Measurements from ENCODE around the gene SH2B3. TPM values are rescaled to one million over a fixed set of nuclear protein-coding genes. Genes with fewer than 3 reads are reported as not detected.
A peak's percentile ranks its signal among the peaks of the same experiment; 100 is the strongest.
"Not testable (repeated sequence)": the region's sequence is repeated elsewhere in the genome, so short reads cannot be mapped to it uniquely, and the experiment has no call there.

The SH2B3 gene
- polyA plus RNA-seq, 3 donors, result 18.2 to 20.3 (median 19.1) TPM

DNA sequence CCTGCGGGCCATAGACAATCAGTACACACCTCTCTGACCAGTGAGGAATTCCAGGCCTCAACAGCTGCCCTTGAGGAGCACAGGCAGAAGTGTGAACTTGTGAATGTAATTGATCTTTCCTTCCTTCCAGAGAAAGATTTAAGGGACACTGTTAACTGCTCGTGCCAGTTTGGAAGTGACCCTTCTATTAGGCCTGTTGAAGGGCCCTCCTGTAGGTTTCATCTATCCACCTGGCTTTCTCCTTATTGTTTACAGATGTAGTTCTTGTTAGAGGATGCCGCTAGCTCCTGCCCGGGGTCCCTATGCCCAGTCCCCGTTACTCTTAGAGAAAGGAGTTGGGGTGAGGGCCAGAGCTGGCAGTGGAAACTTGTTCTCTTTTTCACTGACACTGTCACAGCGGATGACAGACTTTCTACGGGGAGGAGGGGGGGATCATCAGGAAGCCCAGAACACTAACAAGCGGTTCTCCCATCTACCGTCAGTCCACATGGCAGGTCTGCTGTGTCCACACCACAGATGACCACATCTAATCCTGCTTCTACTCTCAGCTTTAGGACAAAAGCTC lies 42.6 kb downstream of the SH2B3 start:
- DNase-seq (ENCODE audit: extremely low read depth in 1 of 11, low read depth in 9 of 11, low spot score in 4 of 11), result no peak

DNA sequence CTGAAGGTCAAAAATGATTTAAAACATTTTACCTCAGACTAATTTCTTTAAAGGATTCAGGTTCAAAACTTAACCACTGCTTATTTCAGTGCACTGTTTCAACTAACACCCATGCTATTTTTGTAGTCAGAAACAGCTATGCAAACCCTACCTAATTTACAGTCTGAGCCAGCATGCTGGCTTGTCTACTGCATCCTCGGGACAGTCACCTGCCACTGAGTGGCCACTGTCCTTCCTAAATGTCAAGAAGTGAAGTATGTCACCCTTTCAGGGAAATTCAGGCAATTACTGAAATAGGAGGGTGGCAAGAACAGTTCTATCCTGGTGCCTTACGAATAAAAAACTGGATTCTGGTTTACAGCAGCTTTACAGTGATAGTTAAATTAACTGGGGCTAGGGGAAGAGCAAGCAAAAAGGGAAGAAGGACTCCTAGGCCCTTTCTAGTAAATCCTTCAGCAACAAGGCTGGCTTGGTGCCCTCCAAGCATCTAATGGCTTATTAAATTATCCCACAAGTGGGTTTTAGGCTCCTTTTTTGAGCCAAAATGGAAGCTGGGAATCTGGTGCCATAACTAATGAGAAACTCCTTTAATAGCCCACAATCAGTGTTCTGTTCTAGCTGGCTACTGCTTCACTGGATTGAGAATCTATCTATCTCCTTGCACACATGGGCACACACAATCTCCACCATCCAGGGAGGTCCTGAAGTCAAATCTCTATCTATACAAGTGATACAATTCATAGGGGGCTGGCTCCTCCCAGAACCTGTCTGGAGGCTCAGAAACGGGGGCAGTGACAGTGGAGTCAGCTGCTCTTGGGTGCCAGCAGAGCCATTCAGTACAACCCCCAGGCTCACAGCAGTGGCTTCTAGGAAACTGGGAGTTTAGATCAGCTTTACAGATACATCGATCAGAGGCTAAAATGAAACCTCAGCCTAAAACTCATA lies 43.4 kb downstream of the SH2B3 start:
- no peak for DNase-seq (ENCODE audit: extremely low read depth in 1 of 11, low read depth in 9 of 11, low spot score in 4 of 11)

DNA sequence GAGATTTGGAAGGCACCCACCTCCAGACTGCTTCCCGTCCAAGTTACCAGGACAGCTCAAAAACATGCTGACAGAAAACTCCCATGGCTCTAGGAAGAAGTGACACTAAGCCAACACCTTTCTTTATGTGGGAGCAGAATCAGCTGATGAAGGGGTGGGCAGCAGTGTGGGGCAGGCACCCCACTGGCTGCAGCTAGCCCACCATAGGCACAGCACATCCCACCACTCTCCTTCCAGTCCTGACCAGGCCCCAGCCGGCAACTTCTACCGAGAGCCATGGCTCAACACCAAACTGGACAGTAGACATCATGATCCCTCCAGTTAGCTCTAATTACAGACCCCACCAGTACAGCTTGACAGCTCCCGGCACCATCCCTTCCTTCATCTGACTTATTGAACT lies 45.0 kb downstream of the SH2B3 start:
- DNase-seq (ENCODE audit: extremely low read depth in 1 of 11, low read depth in 9 of 11, low spot score in 4 of 11), result no peak

DNA sequence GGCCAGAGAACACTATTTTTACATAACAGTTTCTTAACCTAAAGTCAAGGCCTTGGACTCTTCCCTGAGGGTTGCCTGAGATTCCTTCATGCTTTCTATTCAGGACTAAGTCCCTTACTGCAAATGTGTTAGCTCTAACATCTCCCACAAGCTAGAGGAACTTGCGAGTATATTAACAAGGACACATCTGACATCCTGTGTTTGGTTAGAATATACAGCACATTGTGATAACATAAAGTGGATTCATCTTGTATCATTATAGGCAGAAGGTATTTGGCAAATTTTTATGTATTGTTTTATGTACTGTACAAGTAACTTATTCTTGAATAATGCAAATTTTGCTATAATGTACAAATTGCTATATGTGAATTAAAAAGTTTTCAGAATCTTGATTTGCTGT lies 45.5 kb downstream of the SH2B3 start:
- DNase-seq (ENCODE audit: extremely low read depth in 1 of 11, low read depth in 9 of 11, low spot score in 4 of 11), result no peak

DNA sequence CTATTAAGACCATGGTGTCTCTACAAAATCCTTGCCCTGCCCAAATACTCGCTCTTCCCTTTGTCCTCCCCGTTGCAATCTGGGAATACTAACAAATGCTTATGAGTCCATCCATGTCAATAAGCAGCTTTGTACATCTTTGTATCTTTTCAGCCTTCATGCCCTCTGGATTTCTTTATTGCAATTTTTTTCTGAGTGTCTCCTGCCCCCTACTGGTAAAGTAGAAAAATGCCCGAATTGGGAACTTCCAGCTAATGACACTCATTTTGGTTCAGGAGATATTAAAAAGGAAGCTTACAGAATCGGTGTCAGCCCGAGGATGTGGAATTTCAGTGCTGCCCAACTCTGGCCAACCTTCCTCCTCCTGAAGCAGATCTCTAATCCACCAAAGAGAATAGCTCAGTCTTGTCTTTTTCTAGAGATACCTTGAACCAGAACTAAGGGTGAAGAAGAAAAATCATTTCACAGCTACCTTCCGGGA lies 46.0 kb downstream of the SH2B3 start:
- DNase-seq (ENCODE audit: extremely low read depth in 1 of 11, low read depth in 9 of 11, low spot score in 4 of 11), result peak in 2 of 11 donors; percentile 39 to 46

DNA sequence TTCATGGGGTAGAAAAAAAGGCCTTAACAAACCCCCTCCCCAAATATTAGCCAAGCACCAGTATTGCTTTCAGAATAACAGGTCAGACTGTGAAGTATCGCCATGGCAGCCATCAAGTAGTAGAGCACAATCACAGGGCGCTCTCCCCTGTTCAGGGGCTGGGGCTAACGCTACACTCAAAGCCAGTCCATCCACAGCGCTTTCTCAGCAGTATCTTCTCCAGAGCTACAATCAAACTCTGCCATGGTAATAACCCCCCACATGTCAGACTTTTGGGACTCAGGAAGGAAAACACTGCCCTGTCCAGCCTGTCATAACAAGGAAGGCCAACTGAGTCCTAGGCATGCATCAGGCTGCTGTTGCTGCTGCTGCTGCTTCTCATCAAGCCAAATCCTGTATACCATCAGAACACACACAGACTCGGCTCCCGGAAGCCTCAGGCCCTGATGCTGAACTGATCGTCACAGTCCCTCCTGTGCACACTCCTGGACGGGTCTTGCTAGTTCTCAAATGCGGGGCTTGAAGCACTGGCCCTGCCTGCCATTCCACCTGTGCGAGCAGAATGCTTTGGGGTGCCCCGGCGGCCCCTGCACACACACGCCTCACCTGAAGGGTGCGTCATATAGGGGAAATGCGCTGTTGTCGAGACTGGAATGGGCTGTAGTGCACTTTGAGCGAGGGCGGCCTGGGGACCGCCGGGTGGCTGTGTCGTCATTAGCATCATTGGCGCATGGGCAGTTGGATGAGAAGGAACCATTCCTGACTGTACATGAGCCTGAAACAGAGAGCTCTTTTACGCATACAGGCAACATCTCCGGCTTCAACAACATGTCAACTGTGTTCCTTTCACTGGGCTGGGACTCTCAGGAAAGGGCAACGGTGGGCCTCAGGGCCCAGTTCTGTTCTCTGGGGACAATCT lies 47.6 kb downstream of the SH2B3 start:
- no peak for DNase-seq (ENCODE audit: extremely low read depth in 1 of 11, low read depth in 9 of 11, low spot score in 4 of 11)

DNA sequence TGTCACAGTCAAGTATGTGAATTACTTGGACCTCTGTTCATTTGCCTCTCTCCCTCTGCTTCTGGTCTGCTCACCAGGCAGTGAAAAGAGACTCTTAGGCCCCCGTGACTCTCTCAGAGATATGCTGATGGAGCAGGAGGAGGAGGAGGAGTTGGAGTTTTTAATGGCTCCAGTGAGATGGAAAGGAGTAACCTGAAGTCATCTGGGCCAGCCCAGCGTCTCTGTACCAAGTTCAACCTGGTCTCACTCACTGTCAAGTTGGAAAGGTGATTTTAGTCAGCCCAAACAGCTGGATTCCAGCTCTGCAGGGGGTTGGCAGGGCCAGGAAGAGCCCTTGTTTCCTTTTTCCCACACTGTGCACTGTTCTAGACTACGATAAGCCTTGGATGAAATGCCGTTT lies 48.6 kb downstream of the SH2B3 start:
- no peak for DNase-seq (ENCODE audit: extremely low read depth in 1 of 11, low read depth in 9 of 11, low spot score in 4 of 11)

DNA sequence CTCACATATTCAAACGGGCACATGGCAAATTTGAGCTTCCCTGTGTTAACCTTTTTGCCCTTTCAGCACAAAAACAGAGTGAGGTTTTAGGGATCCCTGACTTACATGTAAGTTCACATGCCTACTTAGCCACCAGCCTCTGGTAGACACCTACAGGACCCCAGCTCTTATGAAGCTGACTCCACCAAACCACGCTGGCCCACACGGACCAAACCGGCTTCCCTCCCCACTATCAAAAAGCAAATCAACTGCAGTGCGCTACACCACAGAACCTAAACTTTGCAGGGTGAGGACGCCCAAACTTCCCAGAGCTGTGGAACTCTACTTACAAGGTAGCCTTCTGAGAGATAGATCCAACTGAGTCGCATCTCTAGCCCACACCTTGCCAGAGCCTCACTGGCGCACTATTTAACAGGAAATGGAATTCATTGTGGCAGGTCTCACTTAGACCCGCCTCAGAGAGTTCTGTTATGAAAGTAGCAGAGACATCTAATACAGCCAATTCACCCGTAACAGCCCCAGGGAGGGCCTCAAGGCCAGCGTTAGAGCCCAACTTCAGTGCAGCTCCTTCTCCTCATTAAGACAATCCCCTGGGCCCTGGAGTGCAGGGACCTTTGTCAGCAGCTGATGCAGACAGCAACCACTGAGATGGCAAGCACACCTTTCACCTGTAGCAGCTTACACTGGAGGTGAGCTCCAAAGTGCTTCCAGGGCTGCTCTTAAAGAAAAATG lies 49.2 kb downstream of the SH2B3 start:
- DNase-seq (ENCODE audit: extremely low read depth in 1 of 11, low read depth in 9 of 11, low spot score in 4 of 11), result no peak

DNA sequence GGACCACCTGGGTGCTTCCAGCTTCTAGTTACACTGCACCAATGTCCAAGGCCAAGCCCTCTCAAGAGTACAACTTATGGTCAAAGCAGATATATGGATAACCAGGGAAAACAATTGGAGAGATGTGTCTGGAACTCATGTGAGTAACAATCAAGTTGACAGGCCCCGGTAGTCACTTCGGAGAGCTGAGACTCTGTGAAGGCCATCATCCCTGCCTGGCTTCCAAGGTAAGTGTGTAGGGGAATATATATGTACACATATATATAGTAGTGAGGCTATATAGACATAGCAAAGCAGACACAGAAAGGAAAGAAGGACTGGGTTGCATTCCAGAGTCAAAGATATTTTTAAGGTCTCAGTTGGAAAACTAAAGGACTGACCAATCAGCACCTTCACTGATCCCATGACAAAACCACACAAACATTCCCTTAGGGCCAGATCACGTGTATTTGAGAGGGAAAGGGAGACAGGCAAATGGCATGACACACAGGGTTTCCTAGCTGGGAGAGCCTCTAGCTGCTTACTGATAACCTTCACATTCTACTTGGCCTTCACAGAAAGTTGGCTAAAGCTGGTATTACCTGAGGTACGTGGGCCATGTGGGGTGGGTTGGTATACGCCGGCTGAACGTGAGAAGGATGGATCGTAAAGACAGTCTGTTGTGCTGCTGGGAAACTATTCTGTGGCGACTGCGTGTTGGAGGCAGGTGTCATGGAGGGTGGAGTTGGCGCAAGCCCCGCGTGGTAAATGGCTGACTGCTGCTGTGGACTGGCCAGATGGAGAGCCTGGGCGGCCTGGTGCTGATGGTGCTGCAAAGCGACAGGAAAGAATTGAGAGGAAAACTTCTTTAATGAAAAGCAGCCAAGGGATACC lies 50.0 kb downstream of the SH2B3 start:
- no peak for DNase-seq (ENCODE audit: extremely low read depth in 1 of 11, low read depth in 9 of 11, low spot score in 4 of 11)

DNA sequence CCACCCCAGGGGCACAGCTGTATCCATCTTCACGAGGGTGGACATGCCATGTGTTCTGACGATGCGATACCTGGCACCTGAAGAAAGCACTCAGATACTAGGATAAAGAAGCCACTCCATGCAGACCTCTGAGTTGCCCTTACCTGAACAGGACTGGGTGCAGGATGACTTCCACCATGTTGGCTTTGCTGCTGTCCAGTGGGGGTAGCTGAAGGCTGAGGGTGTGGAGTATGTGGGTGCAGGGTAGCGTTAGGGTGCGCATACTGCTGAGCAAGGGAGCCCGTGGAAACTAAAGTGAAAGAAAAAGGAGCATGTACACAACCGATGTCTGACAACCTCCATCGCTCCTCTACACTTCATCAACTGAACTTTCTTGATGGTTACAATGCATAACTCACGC lies 51.3 kb downstream of the SH2B3 start:
- DNase-seq (ENCODE audit: extremely low read depth in 1 of 11, low read depth in 9 of 11, low spot score in 4 of 11), result no peak

DNA sequence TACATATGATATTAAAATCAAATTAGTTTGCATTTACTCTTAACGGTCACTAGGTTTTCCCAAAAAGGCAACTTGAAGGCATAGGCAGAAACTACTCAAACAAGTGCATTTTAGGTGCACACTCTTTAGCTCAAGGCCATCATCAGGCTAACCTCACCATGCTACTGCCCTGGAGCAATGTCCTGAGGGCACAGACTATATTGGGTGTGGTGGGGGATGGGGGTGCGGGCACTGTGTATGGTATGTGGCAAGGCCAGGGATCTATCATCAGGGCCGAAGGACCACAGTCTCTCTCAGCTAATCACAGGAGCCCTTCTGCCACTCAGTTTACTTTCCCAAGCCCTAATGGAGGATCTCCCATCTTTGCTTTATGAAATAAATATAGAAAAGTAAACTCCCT lies 51.9 kb downstream of the SH2B3 start:
- DNase-seq (ENCODE audit: extremely low read depth in 1 of 11, low read depth in 9 of 11, low spot score in 4 of 11), result no peak

DNA sequence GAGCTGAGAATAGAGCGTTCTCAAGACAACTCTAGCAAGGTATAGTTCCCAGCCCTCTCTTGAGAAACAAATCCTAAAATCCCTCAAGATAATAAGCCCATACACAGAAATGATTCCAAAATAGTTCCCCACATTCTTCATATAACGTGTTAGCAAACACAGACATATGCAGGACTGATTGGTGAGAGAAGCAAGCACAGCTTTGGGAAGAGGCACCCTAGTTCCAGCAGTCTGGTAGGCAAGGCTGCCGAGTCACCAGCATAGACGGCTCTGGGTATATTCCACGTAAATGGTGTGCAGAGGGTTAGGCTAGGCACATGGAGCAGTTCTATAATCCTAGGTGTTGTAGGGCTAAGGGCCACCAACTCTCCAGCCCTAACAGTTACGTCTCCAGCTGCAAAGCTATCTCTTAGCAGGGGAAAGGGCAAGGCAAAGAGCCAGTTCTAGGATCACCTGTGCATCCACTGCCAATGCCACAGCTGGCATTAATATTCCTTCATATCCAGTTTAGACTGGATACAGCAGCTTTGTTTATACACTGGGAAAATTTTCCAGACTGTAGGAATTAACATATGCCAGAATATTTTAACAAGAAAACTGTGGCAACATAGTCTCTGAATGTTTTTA lies 52.9 kb downstream of the SH2B3 start:
- DNase-seq (ENCODE audit: extremely low read depth in 1 of 11, low read depth in 9 of 11, low spot score in 4 of 11), result no peak

DNA sequence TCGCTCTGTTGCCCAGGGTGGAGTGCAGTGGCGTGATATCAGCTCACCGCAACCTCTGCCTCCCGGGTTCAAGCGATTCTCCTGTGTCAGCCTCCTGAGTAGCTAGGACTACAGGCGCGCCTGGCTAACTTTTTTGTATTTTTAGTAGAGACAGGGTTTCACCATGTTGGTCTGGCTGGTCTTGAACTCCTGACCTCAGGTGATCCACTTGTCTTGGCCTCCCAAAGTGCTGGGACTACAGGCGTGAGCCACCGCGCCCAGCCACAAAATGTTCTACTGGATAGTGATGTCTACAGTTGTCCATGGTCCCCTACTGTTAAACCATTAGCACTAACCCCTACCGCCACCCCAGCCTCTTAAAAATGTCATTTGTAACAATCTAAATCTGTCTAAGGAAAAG lies 54.4 kb downstream of the SH2B3 start:
- not testable (repeated sequence) for DNase-seq (ENCODE audit: extremely low read depth in 1 of 11, low read depth in 9 of 11, low spot score in 4 of 11)

DNA sequence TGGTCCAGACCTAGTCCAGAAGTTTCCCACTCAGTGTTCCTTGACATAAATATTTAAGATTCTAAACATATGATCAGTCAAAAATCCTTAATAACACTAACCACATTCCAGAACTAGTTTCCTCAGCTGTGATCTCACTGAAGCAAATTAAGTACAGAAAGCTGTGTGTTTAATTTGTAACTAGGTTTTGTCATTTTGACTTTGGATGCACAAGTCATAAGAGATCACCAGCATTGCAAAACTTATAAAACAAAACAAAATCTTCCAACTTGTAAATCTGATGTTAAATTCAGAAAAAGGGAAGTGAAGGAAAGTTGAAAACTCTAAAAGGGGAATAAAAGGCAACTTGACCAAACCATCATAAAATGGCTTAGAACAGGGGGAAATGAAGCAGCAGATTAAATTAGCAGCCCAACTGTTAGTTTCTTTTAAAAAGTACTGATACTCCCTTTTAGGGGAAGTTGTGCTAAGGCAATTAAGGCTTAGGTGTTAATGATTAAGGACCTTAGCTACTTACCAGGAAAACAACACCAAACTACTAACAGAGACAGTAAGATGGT lies 56.6 kb downstream of the SH2B3 start:
- DNase-seq (ENCODE audit: extremely low read depth in 1 of 11, low read depth in 9 of 11, low spot score in 4 of 11), result peak in 1 of 11 donors; percentile 19

DNA sequence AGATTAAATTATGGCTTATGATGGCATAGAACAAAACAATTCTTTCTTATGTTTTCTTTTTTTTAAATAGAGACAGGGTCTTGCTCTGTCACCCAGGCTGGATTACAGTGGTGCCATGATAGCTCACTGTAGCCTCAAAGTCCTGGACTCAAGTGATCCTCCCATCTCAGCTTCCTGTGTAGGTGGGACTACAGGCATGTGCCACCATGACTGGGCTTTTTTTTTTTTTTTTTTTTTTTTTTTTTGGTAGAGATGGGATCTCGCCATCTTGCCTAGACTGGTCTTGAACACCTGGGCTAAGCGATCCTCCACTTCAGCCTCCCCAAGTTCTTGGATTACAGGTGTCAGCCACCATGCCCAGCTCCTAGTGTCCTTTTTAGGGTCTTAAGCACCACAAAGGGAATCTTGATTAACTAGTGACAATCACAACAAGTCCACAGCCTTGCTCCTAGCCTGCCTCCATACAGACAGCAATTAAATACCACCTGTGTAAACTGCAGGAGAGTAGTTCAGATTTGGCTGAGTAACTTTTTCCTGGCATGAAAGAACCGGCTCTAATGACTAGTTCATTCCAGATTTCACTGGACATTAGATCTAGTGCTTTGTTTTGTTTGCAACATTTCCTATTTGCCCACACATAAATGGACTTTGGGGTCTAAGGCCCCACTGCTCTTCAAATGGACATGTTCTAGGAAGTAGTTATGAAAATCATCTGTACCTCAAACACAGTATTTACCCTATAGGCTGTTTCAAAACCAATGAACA lies 61.6 kb downstream of the SH2B3 start:
- no peak for DNase-seq (ENCODE audit: extremely low read depth in 1 of 11, low read depth in 9 of 11, low spot score in 4 of 11)

DNA sequence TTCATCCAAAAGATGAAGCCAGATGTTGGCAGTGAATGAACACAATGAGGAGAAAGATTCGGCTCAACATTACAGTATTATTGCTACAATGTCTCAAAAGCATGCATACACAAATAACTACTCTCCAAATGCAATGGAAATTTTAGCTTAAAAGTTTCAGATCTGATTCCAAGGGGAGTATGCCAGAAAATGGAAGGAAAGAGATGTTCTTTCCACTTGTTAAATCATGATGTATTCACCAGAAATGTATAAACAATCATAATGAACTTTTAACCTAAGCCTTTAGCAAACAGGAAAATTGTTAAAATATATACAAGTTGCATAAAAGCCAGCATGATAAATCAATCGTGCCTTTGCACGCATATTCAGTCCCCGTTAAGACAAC lies 62.1 kb downstream of the SH2B3 start:
- no peak for DNase-seq (ENCODE audit: extremely low read depth in 1 of 11, low read depth in 9 of 11, low spot score in 4 of 11)

DNA sequence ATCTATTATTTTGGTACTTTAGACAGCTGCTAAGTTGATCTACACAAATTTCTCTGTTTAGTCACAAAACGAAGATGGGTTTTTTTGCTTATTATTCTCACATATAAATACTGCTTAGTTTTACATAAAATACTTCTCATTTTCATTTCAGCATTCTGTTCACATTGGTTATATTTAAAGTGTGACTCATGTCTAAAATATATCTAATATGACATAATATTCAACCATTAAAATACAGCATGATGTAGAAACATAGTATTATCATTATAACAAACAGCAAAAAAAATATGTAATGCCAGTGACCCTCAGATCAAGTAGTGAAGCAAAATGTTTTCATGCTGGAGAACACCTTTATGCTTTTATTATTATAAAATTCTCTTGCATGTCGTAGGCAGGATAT lies 63.7 kb downstream of the SH2B3 start:
- DNase-seq (ENCODE audit: extremely low read depth in 1 of 11, low read depth in 9 of 11, low spot score in 4 of 11), result no peak

Measured in renal cortex interstitium (tissue), 11 donors.